ENCODE results near the gene PASK.

The PASK gene

GRCh38 chr2:241148239-241148638, 1.0 kb downstream of the PASK start:
- DNase-seq (ENCODE audit: low read depth in 1 of 2, low spot score in 1 of 2) = no peak

DNA sequence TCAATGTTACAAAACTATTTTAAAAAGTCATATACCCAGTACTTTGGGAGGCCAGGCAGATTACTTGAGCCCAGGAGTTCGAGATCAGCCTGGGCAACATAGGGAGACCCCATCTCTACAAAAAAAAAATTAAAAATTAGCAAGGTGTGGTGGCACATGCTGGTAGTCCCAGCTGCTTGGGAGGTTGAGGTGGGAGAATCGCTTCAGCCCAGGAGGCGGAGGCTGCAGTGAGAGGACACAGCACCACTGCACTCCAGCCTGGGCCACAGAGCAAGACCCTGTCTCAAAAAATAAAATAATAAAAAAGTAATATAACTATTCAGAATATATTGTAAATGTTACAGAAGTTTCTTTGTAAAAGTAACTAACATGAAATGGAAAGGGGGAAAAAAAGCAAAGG, 1.9 kb downstream of the PASK start:
- no peak for DNase-seq (ENCODE audit: low read depth in 1 of 2, low spot score in 1 of 2)

GRCh38 chr2:241146286-241146685, 3.0 kb downstream of the PASK start:
- DNase-seq (ENCODE audit: low read depth in 1 of 2, low spot score in 1 of 2) = no peak

- no peak for DNase-seq (ENCODE audit: low read depth in 1 of 2, low spot score in 1 of 2)
Observed at GRCh38 chr2:241142593-241142992, 6.7 kb downstream of the PASK start.

DNA sequence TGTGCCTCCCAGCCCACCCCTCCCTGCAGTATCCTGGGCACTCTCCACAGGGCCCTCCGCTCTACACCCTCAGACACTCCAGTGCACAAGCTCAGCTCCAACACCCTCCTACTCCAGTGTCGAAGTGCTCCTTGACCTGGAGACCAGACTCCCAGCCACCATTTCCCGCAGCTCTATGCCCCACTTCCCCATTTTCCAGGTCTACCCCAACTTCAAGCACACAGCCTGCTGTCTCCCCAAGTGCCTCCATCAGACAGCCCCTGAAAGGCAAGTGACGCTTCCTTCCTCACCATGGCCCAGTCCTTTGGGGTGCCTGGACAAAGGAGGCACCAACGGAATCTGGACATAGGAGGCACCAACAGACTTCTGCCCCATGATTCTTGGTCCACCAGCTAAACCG, 7.2 kb downstream of the PASK start:
- DNase-seq (ENCODE audit: low read depth in 1 of 2, low spot score in 1 of 2) = no peak

DNA sequence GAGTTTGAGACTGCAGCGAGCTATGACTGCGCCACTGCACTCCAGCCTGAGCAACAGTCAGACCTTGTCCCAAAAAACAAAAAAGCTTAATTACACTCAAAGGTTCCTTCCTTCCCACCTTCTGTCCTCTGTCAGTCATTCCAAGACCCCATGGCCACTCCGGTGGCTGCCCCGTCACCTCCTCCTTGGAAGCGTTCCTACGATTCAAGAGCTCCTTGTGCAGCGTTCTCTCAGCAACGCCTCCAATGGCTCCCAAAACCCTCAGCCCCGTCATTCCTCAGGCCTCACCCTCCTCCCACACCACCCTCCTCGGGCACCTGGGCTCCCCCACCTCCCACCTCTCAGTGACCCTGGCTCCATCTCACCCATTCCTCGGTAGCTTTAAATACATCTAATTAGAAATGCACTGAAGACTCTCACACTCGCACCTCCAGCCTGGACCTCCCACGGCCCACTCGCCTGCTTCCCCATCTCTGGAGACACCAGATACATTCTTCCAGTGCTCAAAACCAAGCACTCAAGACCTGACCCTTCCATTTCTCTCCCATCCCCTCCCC, 8.0 kb downstream of the PASK start:
- no peak for DNase-seq (ENCODE audit: low read depth in 1 of 2, low spot score in 1 of 2)

GRCh38 chr2:241140445-241140840, 8.8 kb downstream of the PASK start:
- no peak for DNase-seq (ENCODE audit: low read depth in 1 of 2, low spot score in 1 of 2)

- DNase-seq (ENCODE audit: low read depth in 1 of 2, low spot score in 1 of 2) = no peak
Observed at GRCh38 chr2:241139531-241140444, 9.5 kb downstream of the PASK start.

DNA sequence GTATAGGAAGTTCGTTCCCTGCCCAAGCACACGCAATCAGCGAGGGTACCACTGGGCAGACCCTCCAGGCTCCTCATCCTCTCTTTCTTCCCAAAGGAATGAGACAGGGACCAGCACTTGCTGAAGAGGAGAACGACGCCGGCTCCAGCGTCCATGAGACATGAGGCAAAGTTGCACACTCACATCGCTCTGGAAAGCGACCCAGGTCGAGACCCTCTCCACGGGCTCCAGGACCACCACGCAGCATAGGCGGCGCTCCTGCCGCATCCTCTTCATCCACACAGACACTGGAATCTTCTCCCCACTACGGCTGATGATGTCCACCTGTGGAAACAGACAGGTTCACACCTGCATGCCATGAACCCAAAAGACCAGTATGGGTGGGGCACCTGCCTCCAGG, 10.8 kb downstream of the PASK start:
- no peak for DNase-seq (ENCODE audit: low read depth in 1 of 2, low spot score in 1 of 2)

DNA sequence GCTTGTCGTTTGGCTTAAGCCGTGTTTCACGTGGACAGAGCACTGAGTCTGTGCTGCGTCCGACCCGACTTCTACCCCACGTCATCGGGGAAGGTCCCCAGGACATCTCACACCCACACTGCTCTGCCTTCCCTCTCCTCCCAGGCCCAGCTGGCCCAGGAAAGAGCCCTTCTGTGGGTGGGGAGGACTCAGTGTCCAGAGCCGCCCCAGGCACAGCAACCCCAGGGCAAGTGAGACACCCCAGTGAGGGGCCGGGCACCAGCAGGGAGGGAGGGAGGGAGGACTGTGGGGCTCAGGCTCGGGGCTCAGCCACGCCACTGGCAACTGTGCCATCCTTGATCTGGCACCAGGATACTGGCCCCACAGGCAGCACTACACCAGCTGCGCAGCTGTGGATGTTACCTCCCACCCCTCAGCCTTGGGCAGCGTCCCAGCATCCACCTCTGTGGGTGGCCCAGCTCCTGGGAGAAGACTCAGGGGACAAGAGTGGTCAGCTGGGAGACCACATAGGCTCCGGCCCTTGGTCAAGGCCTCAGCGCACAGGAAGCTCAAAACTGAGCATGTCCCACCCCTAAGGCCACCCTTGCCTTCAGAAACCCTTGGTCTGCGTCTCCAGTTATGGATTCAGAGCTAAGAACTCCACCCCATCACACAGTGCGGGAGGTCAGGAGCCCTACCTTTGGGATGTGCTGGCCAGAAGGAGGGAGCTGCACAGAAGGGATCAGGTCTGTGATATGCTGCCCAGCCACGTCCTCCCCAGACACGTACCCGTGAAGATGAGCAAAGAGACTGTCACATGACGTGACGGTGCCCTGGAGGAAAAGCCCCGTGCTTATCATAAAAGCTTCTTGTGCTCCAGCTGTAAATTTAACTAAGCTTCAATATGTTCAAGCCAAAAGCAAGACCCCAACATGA, 11.7 kb downstream of the PASK start:
- no peak for DNase-seq (ENCODE audit: low read depth in 1 of 2, low spot score in 1 of 2)

DNA sequence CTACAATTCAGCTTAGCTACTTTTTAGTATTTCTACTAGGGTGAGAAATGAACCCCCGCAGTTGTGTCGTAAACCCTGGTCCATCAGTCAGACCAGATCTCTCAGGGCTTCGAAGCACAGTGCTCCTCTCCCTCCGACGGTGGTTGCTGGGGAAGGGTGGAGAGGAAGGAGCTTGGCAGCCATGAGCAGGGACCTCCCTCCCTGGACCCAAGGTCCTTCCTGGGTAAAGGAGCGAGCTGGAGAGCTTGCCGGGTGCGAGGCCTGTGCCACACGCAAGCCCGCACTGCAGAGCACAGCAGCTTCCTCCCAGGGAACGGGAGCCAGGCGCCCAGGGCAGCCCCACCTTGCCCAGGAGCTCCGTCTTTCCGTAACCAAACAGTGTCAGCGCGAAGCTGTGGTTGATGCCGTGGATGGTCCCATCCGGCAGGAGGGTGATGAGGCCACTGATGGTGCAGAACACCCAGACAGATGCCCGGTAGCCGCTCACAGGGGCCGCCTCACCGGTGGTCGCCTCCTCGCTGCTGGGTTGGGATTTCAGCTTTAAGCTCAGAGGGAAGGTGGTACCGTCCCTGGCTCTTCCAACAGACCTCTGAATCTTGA, 12.5 kb downstream of the PASK start:
- no peak for DNase-seq (ENCODE audit: low read depth in 1 of 2, low spot score in 1 of 2)

DNA sequence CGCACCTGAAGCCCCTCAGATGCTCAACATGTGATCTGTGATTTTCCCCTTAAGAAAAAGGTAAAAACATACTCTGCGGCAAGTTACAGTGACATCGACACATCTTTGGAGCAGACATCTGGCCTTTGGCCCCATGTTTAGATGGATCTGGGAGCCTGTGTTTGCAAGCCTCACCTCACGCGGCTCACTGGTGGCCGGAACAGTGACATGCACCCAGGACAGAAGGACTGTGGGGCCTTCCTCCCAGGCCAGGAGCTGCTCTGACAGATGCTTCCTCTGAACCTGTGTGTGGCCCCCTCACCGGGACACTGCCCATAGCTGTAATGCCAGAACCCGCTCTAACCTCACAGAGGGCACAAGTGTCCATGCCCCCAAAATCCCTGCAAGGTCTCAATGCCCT, 13.1 kb downstream of the PASK start:
- no peak for DNase-seq (ENCODE audit: low read depth in 1 of 2, low spot score in 1 of 2)

- DNase-seq (ENCODE audit: low read depth in 1 of 2, low spot score in 1 of 2) = no peak
Observed at GRCh38 chr2:241135737-241136136, 13.5 kb downstream of the PASK start.

DNA sequence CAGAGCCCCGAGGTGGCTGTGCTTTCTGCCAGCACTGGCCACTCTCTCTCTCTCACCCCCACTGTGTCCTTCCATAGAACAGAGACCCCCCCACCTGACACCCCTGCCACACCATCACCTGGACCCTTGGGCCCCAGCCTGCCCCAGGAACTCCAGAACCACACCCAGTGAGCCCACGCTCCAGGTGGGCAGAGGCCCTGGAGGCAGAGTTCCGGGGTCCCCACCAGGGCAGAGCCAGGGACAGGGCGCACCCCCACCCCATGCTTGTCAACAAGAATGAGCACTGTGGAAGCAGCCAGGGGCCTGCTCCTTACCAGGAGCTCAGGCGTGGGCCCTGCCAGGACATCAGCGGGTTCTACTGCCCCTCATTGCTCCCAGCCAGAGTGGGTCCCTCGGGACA, 14.6 kb downstream of the PASK start:
- DNase-seq (ENCODE audit: low read depth in 1 of 2, low spot score in 1 of 2) = no peak

- no peak for DNase-seq (ENCODE audit: low read depth in 1 of 2, low spot score in 1 of 2)
Observed at GRCh38 chr2:241133436-241133820, 15.8 kb downstream of the PASK start.

DNA sequence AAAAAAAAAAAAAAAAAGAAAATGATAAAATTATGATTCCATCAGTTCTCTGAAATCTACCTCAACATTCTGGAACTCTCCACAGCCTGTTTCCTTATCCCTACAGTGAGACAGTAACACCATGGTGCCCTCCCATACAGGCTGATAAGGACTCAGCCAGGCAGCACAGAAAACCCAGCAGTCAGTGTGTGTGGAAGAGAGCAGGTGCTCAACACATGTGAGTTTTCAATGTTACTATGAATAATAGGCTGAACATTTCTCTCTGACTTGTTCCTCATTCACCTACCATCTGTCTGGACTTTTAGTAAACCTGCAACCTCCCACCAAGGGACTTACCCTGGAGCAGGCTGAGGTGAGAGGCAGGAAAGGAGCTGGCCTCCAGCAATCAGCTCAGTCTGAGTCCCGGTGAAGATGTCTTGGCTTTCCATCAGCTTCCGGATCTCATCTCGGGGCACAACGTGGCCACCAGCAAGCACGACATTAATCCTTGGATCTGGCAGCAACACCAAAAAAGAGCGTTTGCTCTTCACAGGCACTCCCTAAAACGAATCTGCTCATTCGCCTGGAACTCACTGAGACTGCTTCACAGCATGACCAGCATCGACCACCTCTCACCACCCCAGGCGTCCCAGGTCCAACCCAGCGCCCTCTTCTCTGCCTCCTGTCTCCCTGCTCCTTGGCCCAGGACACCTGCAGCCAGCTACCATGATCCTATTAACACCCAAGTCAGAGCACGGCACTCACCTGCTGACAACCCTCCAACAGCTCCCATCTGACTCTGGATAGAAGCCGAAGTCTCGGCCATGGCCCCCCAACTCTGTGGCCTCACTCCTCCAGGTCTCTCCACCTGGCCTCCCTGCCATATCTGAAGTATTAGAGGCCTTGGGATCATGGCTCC, 16.5 kb downstream of the PASK start:
- no peak for DNase-seq (ENCODE audit: low read depth in 1 of 2, low spot score in 1 of 2)

DNA sequence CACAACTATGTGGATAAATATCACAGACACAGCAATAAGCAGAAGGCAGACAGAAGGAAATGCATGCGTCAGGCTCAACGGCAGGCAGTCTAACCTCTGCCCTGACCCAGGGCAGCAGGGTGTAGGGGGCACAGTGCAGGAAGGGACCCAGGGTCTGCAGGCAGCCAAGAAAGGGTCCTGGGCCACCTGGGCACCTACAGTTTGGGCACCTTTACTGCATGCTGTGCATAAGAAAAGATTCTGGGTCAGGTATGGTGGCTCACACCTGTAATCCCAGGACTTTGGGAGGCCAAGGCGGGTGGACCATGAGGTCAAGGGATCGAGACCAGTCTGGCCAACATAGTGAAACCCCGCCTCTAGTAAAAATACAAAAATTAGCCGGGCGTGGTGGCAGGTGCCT, 17.7 kb downstream of the PASK start:
- no peak for DNase-seq (ENCODE audit: low read depth in 1 of 2, low spot score in 1 of 2)

DNA sequence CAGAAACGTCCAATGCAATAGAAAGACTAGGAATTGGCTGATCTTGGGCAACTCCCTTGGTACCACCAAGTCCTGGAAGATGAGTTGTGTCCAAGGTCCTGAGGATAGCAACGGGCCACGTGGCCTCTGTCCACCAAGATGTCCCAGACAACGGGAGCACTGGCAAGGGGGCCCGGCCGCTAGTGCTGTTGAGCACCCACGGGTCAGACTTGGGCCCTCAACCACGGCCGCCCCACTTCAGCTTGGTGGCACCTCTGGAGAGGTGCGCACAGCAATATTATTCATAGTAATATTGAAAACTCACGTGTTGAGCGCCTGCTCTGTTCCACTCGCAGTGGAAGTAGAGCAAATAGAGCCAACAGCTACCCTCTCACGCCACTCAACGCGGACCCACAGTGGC, 19.0 kb downstream of the PASK start:
- no peak for DNase-seq (ENCODE audit: low read depth in 1 of 2, low spot score in 1 of 2)

GRCh38 chr2:241129086-241129871, 20.0 kb downstream of the PASK start:
- DNase-seq (ENCODE audit: low read depth in 1 of 2, low spot score in 1 of 2) = no peak

DNA sequence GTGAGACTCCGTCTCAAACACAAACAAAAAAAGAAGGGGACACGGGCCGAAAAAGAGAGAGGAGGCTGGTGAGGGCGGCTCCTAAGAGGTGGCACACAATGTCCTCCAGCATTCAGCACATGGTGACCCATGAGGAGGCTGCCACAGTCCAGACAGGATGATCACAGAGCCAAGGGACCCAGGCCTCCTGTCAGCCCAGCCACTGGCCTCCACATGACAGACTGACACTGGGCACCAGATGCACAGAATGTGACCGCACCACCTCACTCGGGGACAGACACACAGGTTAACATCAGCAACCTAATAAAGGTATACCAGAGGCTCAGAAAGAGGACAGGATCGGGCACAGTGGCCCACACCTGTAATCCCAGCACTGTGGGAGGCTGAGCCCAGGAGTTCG, 21.0 kb downstream of the PASK start:
- no peak for DNase-seq (ENCODE audit: low read depth in 1 of 2, low spot score in 1 of 2)
